GM12874 (cell line): Measurements from ENCODE around the gene UNC5A.

Experiments
- CTCF ChIP-seq: IDR thresholded peaks from 2 replicates; pipeline ENCODE4 v1.5.1; 2011; ENCODE audit warnings: low read depth, mild to moderate bottlenecking, control low read depth, low read length, moderate library complexity; ENCODE audit not compliant: insufficient read depth

UNC5A gene

GRCh38 chr5:176833286-176833685, 22.9 kb downstream of the UNC5A start:
- no peak for TF ChIP-seq CTCF

- TF ChIP-seq CTCF, result no peak
Measured at GRCh38 chr5:176835918-176836317, 25.6 kb downstream of the UNC5A start.

- TF ChIP-seq CTCF, result no peak
Measured at GRCh38 chr5:176836811-176837706, 26.7 kb downstream of the UNC5A start.

GRCh38 chr5:176837707-176838115, 27.4 kb downstream of the UNC5A start:
- no peak for TF ChIP-seq CTCF

- no peak for TF ChIP-seq CTCF
Measured at GRCh38 chr5:176843673-176844072, 33.3 kb downstream of the UNC5A start.

GRCh38 chr5:176844281-176844680, 33.9 kb downstream of the UNC5A start:
- no peak for TF ChIP-seq CTCF

- TF ChIP-seq CTCF, result no peak
Measured at GRCh38 chr5:176844706-176845391, 34.5 kb downstream of the UNC5A start.
